Activated naive CD8-positive, alpha-beta T cell treated with anti-CD3 and anti-CD28 coated beads, Interleukin-2, amount 10 ng/mL, durations not matched to agents 7 days and 5 days (primary cell): ENCODE data around the gene GLS2. TPM values are rescaled to one million over a fixed set of nuclear protein-coding genes. Genes with fewer than 3 reads are reported as not detected.
A peak's percentile ranks its signal among the peaks of the same experiment; 100 is the strongest.

Experiments used
- ATAC-seq: fragments of 150-1000 bp; cut with Tn5 transposase; one replicate; pipeline ENCODE4 v1.10.0; 2021; ENCODE audit warnings: low read depth, moderate library complexity
- POLR2A ChIA-PET: fragments of 350-600 bp; sonication (Branson Sonifier 250); formaldehyde crosslinking; loops from one replicate; lab custom pipeline; 2021; ENCODE audit warnings: antibody characterized with exemption; lab: Charles Lee
- DNase-seq: peaks from one replicate; pipeline ENCODE4 v3.0.0; 2021
- H3K27ac Mint-ChIP-seq: one replicate; pipeline ENCODE4 v1.8.0; 2022; ENCODE audit warnings: mild to moderate bottlenecking, mixed read lengths
- H3K27me3 Mint-ChIP-seq: one replicate; pipeline ENCODE4 v1.8.0; 2022; ENCODE audit warnings: mild to moderate bottlenecking, moderate library complexity, mixed read lengths
- H3K36me3 Mint-ChIP-seq: one replicate; pipeline ENCODE4 v1.8.0; 2021; ENCODE audit warnings: mild to moderate bottlenecking, mixed read lengths
- H3K4me1 Mint-ChIP-seq: one replicate; pipeline ENCODE4 v1.8.0; 2021; ENCODE audit warnings: mixed read lengths
- H3K4me3 Mint-ChIP-seq: one replicate; pipeline ENCODE4 v1.8.0; 2022; ENCODE audit warnings: mild to moderate bottlenecking, moderate library complexity, mixed read lengths
- H3K9me3 Mint-ChIP-seq: one replicate; pipeline ENCODE4 v1.8.0; 2021; ENCODE audit warnings: mixed read lengths
- total RNA-seq, 2 experiments: library from RNA; stranded (reverse); gene quantifications; one replicate each; pipeline ENCODE4 v1.2.3, GENCODE V29; 2021

The GLS2 gene
- total RNA-seq, 2 experiments from 2014 or later: 4.4 to 5.2 TPM

DNA sequence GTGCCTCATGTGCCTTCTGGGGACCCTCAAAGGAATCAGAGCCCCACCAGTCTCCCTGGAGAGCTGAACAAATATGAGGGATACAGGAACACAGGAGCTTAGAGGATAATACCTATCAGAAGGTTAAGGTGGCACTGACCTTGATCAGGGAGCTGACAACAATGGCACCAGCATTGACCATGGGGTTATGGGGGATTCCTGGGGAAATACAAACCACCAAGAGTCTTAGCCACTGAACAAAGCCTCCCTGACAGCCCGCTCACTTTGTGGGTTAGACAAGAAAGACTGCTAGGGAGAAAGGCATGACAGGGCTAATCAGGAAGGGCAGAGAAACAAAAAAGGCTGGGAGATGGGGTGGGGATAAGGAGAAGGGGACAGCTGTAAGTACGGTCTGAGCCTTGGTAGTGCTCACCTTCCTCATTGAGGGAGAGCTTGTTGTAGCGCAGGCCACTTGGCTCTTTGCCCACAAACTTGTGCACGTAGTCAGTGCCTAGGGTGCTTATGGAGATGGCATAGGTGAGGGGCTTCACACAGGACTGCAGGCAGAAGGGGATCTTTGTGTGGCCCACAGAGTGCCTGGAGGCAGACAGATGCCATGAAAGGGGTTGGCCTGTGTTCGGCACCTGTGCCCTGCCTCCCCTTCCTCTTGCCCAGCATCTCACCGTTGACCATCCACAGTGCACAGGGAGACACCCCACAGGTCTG, 10.3 kb downstream of the GLS2 start:
- ATAC-seq (no peak), DNase-seq (no peak)
- Mint-ChIP-seq H3K27ac (no peak overlapping the region), H3K9me3 (no peaks in the 10 kb centered on the region), H3K27me3 (no peaks in the 10 kb centered on the region), H3K36me3 (peaks cover 8% of the 10 kb centered on the region), H3K4me3 (no peak overlapping the region), H3K4me1 (peaks cover 8% of the 10 kb centered on the region)
- POLR2A ChIA-PET: no interaction called here

DNA sequence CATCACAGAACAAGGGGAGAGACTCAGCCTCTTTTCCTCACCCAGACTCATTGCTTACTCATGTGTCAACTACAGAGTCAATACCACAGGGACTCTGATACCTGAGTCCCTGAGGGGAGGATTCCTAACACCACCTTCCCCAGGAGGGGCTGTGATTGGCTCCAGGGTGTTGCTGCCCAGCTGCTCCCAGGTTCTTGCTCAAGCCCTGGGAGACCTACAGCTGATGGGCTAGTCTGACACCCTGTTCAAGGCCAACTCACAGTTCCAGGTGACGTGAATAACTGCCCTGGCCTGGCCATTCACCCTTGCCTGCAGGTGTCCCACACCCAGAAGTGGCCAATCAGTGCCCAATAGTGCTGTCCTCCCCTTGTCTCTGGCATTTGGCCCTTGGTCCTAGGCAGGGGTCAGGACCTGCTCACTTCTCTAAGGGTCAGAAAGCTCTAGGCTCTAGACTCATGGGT, 11.0 kb downstream of the GLS2 start:
- H3K4me1 Mint-ChIP-seq: peaks cover 8% of the 10 kb centered on the region
- POLR2A ChIA-PET: no interaction called here

DNA sequence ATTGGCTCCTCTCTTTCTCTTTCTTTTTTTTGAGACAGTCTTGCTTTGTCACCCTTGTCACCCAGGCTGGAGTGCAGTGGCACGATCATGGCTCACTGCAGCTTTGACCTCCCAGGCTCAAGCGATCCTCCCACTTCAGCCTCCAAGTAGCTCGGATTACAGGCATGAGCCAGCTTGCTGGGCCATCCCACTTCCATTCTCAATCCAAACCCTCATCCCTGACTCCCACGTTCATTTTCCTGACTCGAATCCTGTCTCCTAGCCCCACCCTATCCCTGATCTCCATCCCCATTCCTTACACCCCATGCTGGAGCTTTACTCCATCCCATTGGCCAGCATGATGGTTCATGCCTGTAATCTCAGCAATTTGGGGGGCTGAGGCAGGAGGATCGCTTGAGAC, 11.8 kb downstream of the GLS2 start:
- Mint-ChIP-seq H3K27ac (no peak overlapping the region), H3K4me3 (no peak overlapping the region), H3K9me3 (no peaks in the 10 kb centered on the region), H3K4me1 (peaks cover 12% of the 10 kb centered on the region), H3K36me3 (peaks cover 8% of the 10 kb centered on the region), H3K27me3 (no peaks in the 10 kb centered on the region)
- POLR2A ChIA-PET: no interaction called here
- no peak for DNase-seq
- ATAC-seq: no peak

More for the DNA sequence above, 11.0 kb downstream of the GLS2 start:
- Mint-ChIP-seq H3K4me3 (no peak overlapping the region), H3K36me3 (peaks cover 8% of the 10 kb centered on the region), H3K27ac (no peak overlapping the region), H3K9me3 (no peaks in the 10 kb centered on the region), H3K27me3 (no peaks in the 10 kb centered on the region)
- ATAC-seq (no peak), DNase-seq (no peak)

DNA sequence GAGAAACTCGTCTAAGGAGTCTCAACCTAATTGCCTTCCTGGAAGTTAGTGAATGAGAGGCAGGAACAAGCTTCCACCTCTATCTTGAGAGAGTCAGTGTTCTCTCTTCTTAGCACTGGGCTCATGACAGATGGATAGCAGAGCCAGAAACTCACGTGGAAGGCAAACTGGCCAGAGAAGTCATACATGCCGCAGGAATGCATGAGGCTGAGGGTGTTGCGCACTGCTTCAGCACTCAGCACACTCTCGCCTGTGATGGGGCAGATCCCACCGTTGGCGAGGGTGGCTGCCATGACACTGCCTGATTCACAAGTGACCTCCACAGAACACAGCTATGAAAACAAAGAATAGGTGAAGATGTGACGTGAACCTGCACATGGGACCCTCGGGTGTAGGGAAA, 13.6 kb downstream of the GLS2 start:
- Mint-ChIP-seq H3K36me3 (peaks cover 12% of the 10 kb centered on the region), H3K27ac (no peak overlapping the region), H3K9me3 (no peaks in the 10 kb centered on the region), H3K27me3 (no peaks in the 10 kb centered on the region), H3K4me1 (peaks cover 13% of the 10 kb centered on the region), H3K4me3 (no peak overlapping the region)
- no peak for DNase-seq
- ATAC-seq: no peak
- POLR2A ChIA-PET: no interaction called here

DNA sequence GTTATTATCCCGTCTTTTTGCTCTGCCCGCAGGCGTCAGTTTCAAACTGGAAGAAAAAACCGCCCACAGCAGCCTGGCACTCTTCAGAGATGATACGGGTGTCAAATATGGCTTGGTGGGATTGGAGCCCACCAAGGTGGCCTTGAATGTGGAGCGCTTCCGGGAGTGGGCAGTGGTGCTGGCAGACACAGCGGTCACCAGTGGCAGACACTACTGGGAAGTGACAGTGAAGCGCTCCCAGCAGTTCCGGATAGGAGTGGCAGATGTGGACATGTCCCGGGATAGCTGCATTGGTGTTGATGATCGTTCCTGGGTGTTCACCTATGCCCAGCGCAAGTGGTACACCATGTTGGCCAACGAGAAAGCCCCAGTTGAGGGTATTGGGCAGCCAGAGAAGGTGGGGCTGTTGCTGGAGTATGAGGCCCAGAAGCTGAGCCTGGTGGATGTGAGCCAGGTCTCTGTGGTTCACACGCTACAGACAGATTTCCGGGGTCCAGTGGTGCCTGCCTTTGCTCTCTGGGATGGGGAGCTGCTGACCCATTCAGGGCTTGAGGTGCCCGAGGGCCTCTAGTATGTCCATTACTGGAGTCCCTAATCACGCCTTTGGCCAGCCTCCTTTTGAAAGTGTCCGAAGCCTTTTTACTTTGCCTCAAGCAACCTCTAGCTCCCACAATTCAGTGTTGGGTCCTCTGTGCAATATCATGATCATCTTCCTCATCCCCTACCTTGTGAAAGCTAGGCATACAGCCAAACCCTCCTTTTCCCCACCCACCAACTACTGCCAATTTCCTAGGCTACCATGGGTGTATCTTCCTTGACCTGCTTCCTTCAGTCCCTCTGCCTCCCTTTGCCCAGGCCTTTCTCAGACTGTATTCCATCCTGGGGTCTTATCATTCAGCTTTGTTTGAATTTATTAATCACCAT, 18.7 kb downstream of the GLS2 start:
- Mint-ChIP-seq H3K27me3 (no peaks in the 10 kb centered on the region), H3K9me3 (no peaks in the 10 kb centered on the region), H3K4me1 (peaks cover 22% of the 10 kb centered on the region), H3K27ac (peak overlapping the region; percentile 97), H3K4me3 (peak overlapping the region; percentile 94), H3K36me3 (peaks cover 10% of the 10 kb centered on the region)
- no peak for ATAC-seq
- POLR2A ChIA-PET: interaction anchor here (0.5 to 2.1 kb wide), 2 partner anchors 20 to 307 kb away, joined by 5 to 9 read pairs; partner anchors contain the start of gene TIMELESS
- DNase-seq: peak; percentile 32

DNA sequence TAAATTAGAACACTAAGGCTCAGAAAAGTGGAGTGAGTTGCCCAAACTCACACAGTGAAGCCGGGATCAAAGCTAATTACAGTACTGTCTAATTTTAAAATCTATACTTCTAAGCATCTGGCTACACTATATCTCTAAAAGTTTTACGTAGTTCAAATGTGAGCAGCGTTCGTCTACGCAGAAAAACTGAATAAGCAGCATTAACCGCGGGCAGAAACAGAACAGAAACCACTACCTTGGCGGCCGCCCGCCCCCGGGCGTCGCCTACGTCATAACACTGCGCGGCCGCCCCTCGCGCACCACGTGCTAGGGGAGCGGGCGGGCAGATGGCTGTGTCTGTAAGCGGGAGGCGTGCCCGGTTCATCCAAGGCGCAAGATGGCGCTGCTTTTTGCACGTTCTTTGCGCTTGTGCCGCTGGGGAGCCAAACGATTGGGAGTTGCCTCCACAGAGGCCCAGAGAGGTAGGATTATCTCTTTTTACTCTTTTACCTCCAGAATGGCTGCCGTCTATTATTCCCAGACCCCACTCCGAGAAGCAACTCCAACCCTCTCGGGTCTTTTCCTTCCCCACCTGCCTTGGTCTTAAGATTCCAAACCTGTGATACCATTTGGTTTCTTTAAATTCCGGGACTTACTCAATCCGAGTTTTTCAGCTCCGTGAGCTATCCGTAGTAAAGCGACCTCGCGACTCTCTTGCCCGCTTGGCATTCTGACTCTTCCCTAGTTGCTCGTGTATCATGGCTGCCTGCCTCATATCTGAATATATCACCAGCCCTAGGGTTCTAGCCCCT, 19.6 kb downstream of the GLS2 start, which contains the start of gene SPRYD4:
Gene SPRYD4 (plus strand): TSS at position 363 of the 791 bp plus-strand sequence. CDS start 14 bp downstream, at position 377.
- Mint-ChIP-seq H3K4me3 (peak within 1 kb of the TSS; percentile 94), H3K36me3 (peaks cover 8% of the 10 kb centered on the region), H3K27ac (peak within 1 kb of the TSS; percentile 97), H3K27me3 (no peaks in the 10 kb centered on the region), H3K4me1 (peaks cover 25% of the 10 kb centered on the region), H3K9me3 (no peaks in the 10 kb centered on the region)
- POLR2A ChIA-PET: interaction anchor here (0.5 to 2.1 kb wide), 8 partner anchors 11 to 306 kb away, joined by 3 to 9 read pairs (median 5); partner anchors contain the start of genes ANKRD52, IL23A, RBMS2 and STAT2
- peak; percentile 96 for ATAC-seq
- DNase-seq: peak; percentile 96

DNA sequence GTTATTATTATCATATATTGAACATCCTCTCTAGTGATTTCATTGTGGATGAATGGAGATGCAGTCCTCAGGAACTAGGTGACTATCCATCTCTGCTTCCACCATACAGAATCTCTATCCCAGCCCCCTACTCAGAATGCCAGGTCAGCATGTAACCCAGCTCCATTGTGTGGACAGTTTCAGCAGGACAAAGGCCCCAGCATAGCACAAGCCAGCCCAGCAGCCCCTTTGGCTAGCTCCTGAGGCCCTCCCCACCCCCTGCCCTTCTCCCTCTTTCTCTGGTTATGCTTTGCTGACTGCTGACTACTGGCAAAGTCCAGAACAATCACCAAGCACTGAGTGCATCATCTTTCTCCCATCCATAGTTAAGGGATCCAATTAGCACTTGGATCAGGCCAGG, 25.4 kb downstream of the GLS2 start:
- peaks cover 7% of the 10 kb centered on the region for H3K4me1 Mint-ChIP-seq
- POLR2A ChIA-PET: no interaction called here
- DNase-seq: no peak

DNA sequence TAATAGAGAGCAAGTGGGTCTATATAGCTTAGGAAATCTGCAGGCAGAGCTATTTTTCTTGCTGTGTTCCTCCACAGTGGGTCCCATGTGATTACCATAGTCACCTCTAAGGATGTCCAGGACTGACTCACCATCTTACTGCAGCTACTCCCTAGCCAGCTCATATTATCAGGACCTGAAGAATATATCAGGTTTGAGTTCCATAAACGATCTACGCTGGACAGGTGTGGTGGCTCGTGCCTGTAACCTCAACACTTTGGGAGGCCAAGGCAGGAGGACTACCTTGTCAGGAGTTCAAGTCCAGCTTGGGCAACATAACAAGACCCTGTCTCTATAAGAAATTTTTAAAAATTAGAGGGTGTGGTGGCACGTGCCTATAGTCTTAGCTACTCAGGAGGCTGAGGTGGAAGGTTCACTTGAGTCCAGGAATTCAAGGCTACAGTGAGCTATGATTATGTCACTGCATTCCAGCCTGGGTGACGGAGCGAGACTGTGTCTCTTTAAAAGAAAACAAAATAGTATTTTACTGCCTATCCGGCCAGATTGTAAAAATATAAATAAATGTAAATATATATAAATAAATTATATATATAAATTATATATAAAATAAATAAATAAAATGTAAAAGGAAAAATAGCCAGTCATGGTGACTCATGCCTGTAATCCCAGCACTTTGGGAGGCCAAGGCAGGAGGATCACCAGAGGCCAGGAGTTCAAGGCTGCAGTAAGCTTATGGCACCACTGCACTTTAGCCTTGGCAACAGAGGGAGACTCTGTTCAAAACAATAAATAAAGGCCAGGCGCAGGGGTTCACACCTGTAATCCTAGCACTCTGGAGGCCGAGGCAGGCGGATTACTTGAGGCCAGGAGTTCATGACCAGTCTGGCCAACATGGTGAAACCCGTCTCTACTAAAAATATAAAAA, 26.5 kb downstream of the GLS2 start:
- Mint-ChIP-seq H3K4me3 (no peak overlapping the region), H3K36me3 (no peaks in the 10 kb centered on the region), H3K27ac (no peak overlapping the region), H3K9me3 (no peaks in the 10 kb centered on the region), H3K4me1 (peaks cover 5% of the 10 kb centered on the region), H3K27me3 (no peaks in the 10 kb centered on the region)
- POLR2A ChIA-PET: interaction anchor here (0.9 to 1.6 kb wide), 2 partner anchors 12 to 191 kb away, joined by 3 to 7 read pairs; partner anchors contain the start of gene TIMELESS
- DNase-seq (no peak), ATAC-seq (no peak)

More for the DNA sequence above, 25.4 kb downstream of the GLS2 start:
- Mint-ChIP-seq H3K27me3 (no peaks in the 10 kb centered on the region), H3K36me3 (no peaks in the 10 kb centered on the region), H3K27ac (no peak overlapping the region), H3K9me3 (no peaks in the 10 kb centered on the region), H3K4me3 (no peak overlapping the region)
- ATAC-seq: no peak

DNA sequence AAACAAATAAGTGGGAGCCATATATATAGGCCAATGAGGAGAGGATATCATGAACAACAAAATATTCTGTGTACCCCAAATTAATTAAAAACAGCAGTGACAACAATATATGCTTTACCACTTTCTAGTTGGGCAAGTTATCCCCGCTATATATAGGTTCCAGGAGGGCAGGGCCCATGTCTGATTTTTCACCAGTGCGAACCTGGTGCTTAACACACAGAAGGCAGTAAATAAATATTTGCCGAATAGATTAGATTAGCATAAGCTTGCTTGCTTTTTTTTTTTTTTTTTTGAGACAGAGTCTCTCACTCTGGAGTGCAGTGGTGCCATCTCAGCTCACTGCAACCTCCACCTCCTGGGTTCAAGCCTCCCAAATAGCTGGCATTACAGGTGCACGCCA, 30.1 kb downstream of the GLS2 start:
- Mint-ChIP-seq H3K27me3 (peaks cover 2% of the 10 kb centered on the region), H3K4me3 (no peak overlapping the region)
- POLR2A ChIA-PET: interaction anchor here (1.2 kb wide), 1 partner anchor 10 kb away, joined by 3 read pairs; no protein-coding TSS in a partner anchor

DNA sequence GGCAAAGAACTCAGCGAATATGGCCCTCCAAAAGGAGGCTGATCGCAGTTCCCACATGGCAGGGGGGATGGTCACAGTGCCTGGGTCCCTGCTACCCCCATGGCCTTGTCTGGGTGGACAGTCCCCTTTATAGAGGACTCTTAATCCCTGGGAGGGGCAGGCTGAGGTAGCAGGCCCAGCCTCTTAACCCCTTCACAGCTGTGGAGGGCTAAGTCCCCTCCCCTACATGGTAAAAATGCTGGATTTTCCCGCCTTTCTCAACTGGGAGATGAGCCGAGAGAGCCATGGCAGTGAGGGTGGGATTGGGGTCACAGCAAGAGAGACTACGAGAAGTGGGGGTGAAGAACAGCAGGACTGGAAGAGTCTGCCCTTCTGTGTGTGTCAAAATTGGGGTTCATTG, 33.4 kb downstream of the GLS2 start, which contains the start of gene MIP:
Gene MIP (minus strand): TSS at position 101 of the 400 bp plus-strand sequence. CDS start 44 bp downstream, at position 57.
- no peak within 1 kb of the TSS for H3K27ac Mint-ChIP-seq
- ATAC-seq (no peak), DNase-seq (no peak)
- H3K36me3 Mint-ChIP-seq: no peaks in the 10 kb centered on the region
- no peak within 1 kb of the TSS for H3K4me3 Mint-ChIP-seq
- no peaks in the 10 kb centered on the region for H3K9me3 Mint-ChIP-seq
- POLR2A ChIA-PET: no interaction called here
- peaks cover 7% of the 10 kb centered on the region for H3K4me1 Mint-ChIP-seq
- peaks cover 2% of the 10 kb centered on the region for H3K27me3 Mint-ChIP-seq

More for the DNA sequence above, 30.1 kb downstream of the GLS2 start:
- Mint-ChIP-seq H3K9me3 (no peaks in the 10 kb centered on the region), H3K36me3 (no peaks in the 10 kb centered on the region), H3K4me1 (no peaks in the 10 kb centered on the region), H3K27ac (no peak overlapping the region)
- no peak for ATAC-seq
- DNase-seq: no peak

DNA sequence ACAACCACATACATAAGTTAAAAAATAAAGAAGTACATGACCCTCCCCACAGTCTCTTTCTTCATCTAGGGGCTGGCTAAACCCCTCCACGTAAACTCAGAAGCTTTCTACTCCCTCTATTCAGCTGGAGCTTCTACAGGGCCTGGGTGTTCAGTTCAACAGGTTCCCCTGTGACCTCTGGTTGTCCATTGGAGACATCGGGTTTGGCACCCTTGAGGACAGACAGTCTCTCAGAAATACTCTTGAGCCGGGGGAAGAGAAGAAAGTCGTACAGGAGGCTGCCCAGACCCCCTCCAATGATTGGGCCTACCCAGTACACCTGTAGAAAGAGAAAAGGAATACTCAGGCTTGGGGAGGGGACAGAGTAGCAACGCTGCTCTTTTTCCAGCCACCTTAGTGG, 36.8 kb downstream of the GLS2 start:
- no peak overlapping the region for H3K27ac Mint-ChIP-seq
- POLR2A ChIA-PET: interaction anchor here (0.6 to 3.1 kb wide), 3 partner anchors 13 to 260 kb away, joined by 3 to 27 read pairs (median 3); partner anchors contain the start of gene STAT2
- DNase-seq (no peak), ATAC-seq (no peak)
- peaks cover 2% of the 10 kb centered on the region for H3K27me3 Mint-ChIP-seq
- peaks cover 8% of the 10 kb centered on the region for H3K36me3 Mint-ChIP-seq
- H3K9me3 Mint-ChIP-seq: no peaks in the 10 kb centered on the region
- peaks cover 21% of the 10 kb centered on the region for H3K4me1 Mint-ChIP-seq
- H3K4me3 Mint-ChIP-seq: no peak overlapping the region
